B cell (primary cell): Measurements from ENCODE around the gene SRRM3. TPM values are rescaled to one million over a fixed set of nuclear protein-coding genes. Genes with fewer than 3 reads are reported as not detected.

Experiments used
- ATAC-seq: fragments of 200-7000 bp; cut with Tn5 transposase; one replicate; pipeline ENCODE4 v1.10.0; 2021; ENCODE audit warnings: low read depth, mild to moderate bottlenecking, moderate number of reproducible peaks, moderate library complexity
- CTCF ChIA-PET: fragments of 350-600 bp; sonication (Branson Sonifier 250); formaldehyde crosslinking; loops from one replicate; lab custom pipeline; 2021; ENCODE audit warnings: antibody characterized with exemption, inconsistent platforms; lab: Charles Lee
- POLR2A ChIA-PET: fragments of 350-600 bp; sonication (Branson Sonifier 250); formaldehyde crosslinking; loops from one replicate; lab custom pipeline; 2021; ENCODE audit warnings: antibody characterized with exemption; lab: Charles Lee
- DNase-seq: peaks from one replicate; pipeline ENCODE4 v3.0.0; 2013
- H2AFZ ChIP-seq: 2 replicates; pipeline ENCODE4 v1.6.1; 2012; ENCODE audit warnings: mild to moderate bottlenecking, low read depth, low read length; ENCODE audit not compliant: insufficient read depth, poor library complexity, severe bottlenecking
- H3K27ac ChIP-seq, 2 donors: 1 replicate in 1 of 2; 2 replicates in 1 of 2; pipeline ENCODE4 v1.5.1; 2012 to 2013; ENCODE audit warnings: low read length in 2 of 2, mild to moderate bottlenecking in 2 of 2, moderate library complexity in 1 of 2
- H3K27me3 ChIP-seq, 4 experiments: fragments of 200-600 bp in 1 of 4; sonication (generic) in 1 of 4; replicated peaks in 1 of 4; 1 replicate in 2 of 4; 2 replicates in 2 of 4; pipeline versions ENCODE4 v1.6.1 to v1.7.0; 2013 to 2016; ENCODE audit warnings: low read length in 3 of 4, mild to moderate bottlenecking in 2 of 4, mixed read lengths in 1 of 4, moderate library complexity in 1 of 4; ENCODE audit not compliant: insufficient read depth in 4 of 4, control insufficient read depth in 3 of 4; ENCODE audit errors: control extremely low read depth in 1 of 4
- H3K36me3 ChIP-seq, 2 experiments: replicated peaks in 1 of 2; 1 replicate in 1 of 2; 2 replicates in 1 of 2; pipeline versions ENCODE4 v1.6.1 to v1.7.1; 2013; ENCODE audit warnings: low read length in 1 of 2; ENCODE audit not compliant: insufficient read depth in 2 of 2, control insufficient read depth in 1 of 2; ENCODE audit errors: control extremely low read depth in 1 of 2, extremely low read depth in 1 of 2
- H3K4me1 ChIP-seq, 2 donors: fragments of 200-600 bp in 1 of 2; sonication (generic) in 1 of 2; 1 replicate in 1 of 2; 2 replicates in 1 of 2; pipeline versions ENCODE4 v1.5.1 to v1.6.1; 2013 to 2017; ENCODE audit warnings: low read length in 2 of 2; ENCODE audit not compliant: control insufficient read depth in 2 of 2, insufficient read depth in 2 of 2
- H3K4me2 ChIP-seq: replicated peaks from 2 replicates; pipeline ENCODE3; 2012; ENCODE audit warnings: mild to moderate bottlenecking, low read depth, low read length; ENCODE audit not compliant: poor library complexity, severe bottlenecking
- H3K4me3 ChIP-seq, 5 experiments: fragments of 200-600 bp in 1 of 5; sonication (generic) in 1 of 5; 1 replicate in 3 of 5; 2 replicates in 2 of 5; pipeline versions ENCODE4 v1.5.1 to v1.7.0; 2011 to 2016; ENCODE audit warnings: low read length in 4 of 5, mild to moderate bottlenecking in 4 of 5, low read depth in 2 of 5, control low read depth in 1 of 5, moderate library complexity in 1 of 5; ENCODE audit not compliant: insufficient read depth in 1 of 5; ENCODE audit errors: control extremely low read depth in 1 of 5, extremely low read depth in 1 of 5
- H3K79me2 ChIP-seq: fragments of 200-600 bp; sonication (generic); one replicate; pipeline ENCODE4 v1.6.0; 2016; ENCODE audit warnings: low read length; ENCODE audit not compliant: control insufficient read depth, insufficient read depth
- H3K9ac ChIP-seq: fragments of 200-600 bp; sonication (generic); 2 replicates; pipeline ENCODE4 v1.6.1; 2017; ENCODE audit warnings: mild to moderate bottlenecking, low read length, moderate library complexity
- H3K9me3 ChIP-seq, 3 donors: one replicate each; pipeline versions ENCODE4 v1.6.1 to v1.7.1; 2013; ENCODE audit warnings: low read length in 2 of 3; ENCODE audit not compliant: control insufficient read depth in 2 of 3, insufficient read depth in 1 of 3; ENCODE audit errors: control extremely low read depth in 1 of 3
- H4K20me1 ChIP-seq: 2 replicates; pipeline ENCODE4 v1.6.0; 2012; ENCODE audit warnings: mild to moderate bottlenecking, low read length; ENCODE audit not compliant: insufficient read depth, control insufficient read depth, poor library complexity, severe bottlenecking
- H3K27ac Mint-ChIP-seq: one replicate; pipeline ENCODE4 v1.8.0; 2021; ENCODE audit warnings: mixed read lengths
- H3K27me3 Mint-ChIP-seq: one replicate; pipeline ENCODE4 v1.8.0; 2021; ENCODE audit warnings: mixed read lengths
- H3K4me1 Mint-ChIP-seq: one replicate; pipeline ENCODE4 v1.8.0; 2021; ENCODE audit warnings: mixed read lengths
- H3K4me3 Mint-ChIP-seq: one replicate; pipeline ENCODE4 v1.8.0; 2021; ENCODE audit warnings: mixed read lengths
- H3K9me3 Mint-ChIP-seq: one replicate; pipeline ENCODE4 v1.8.0; 2022; ENCODE audit warnings: mixed read lengths; ENCODE audit not compliant: insufficient read depth
- CTCF ChIP-seq: fragments of 200-600 bp; IDR thresholded peaks from one replicate; pipeline ENCODE4 v1.8.0; 2022; ENCODE audit warnings: antibody characterized with exemption, mild to moderate bottlenecking
- EZH2 ChIP-seq: IDR thresholded peaks from 2 replicates; pipeline ENCODE4 v1.6.1; 2012; ENCODE audit warnings: borderline replicate concordance, low read depth, mild to moderate bottlenecking, moderate library complexity, low read length; ENCODE audit not compliant: insufficient read depth, poor library complexity, severe bottlenecking
- WGBS: methylation state at CpG from one replicate; pipeline ENCODE4 v1.1.5; 2013; ENCODE audit warnings: missing lambda C conversion rate; ENCODE audit not compliant: insufficient coverage; 5-methylcytosine and 5-hydroxymethylcytosine counted together
- intact Hi-C: fragments of 100-400 bp; cut with micrococcal nuclease; formaldehyde crosslinking; loops from one replicate; pipeline ENCODE4 v1.10.0; 2022
- polyA plus RNA-seq: library from polyadenylated mRNA; depleted of rRNA; stranded (reverse); fragments of >200 nt; gene quantifications from 2 replicates; pipeline ENCODE4 v1.2.3, GENCODE V29; 2012
- total RNA-seq, 2 donors: library from RNA; stranded (reverse); fragments of 120-200 nt in 1 of 2; gene quantifications; 1 replicate in 1 of 2; 2 replicates in 1 of 2; pipeline versions ENCODE4 v1.2.3 to v1.2.4, GENCODE V29; 2013 to 2022

The SRRM3 gene
- total and polyA plus RNA-seq, 2 donors (not counting 1 experiment from before 2014, with no cell fraction given), result not detected

GRCh38 chr7:76273503-76273902 lies 71.8 kb downstream of the SRRM3 start:
- DNase-seq (no peak), ATAC-seq (no peak)
- Mint-ChIP-seq H3K27ac (no peak overlapping the region), H3K27me3 (peaks cover 19% of the 10 kb centered on the region), H3K4me1 (peaks cover 6% of the 10 kb centered on the region), H3K4me3 (no peak overlapping the region), H3K9me3 (no peaks in the 10 kb centered on the region)
- Histone ChIP-seq H3K27me3 (peaks cover 0 to 24% (median under 1%) of the 10 kb centered on the region in 4 experiments), H3K4me3 (no peak overlapping the region), H3K9ac (no peak overlapping the region), H2AFZ (no peak overlapping the region), H3K4me1 (peaks cover 0 to 6% of the 10 kb centered on the region in 2 donors), H3K9me3 (no peaks in the 10 kb centered on the region), H3K36me3 (no peaks in the 10 kb centered on the region), H3K27ac (no peak overlapping the region), H4K20me1 (no peaks in the 10 kb centered on the region), H3K4me2 (no peak overlapping the region), H3K79me2 (no peaks in the 10 kb centered on the region)
- intact Hi-C loops, result no loop called here
- POLR2A ChIA-PET, result no interaction called here
- CTCF ChIA-PET, result no interaction called here
- TF ChIP-seq EZH2 (no peak), CTCF (no peak)
- WGBS, result 88% methylated on average over 4 of the region's 5 CpGs

GRCh38 chr7:76278540-76278939 lies 76.8 kb downstream of the SRRM3 start:
- ChIA-PET POLR2A (interaction anchor here (0.6 kb wide), 1 partner anchor 1382 kb away, joined by 7 read pairs; no protein-coding TSS in a partner anchor), CTCF (no interaction called here)
- ATAC-seq (no peak), DNase-seq (no peak)
- H3K36me3 ChIP-seq, result no peaks in the 10 kb centered on the region
- Mint-ChIP-seq H3K27me3 (peaks cover 31% of the 10 kb centered on the region), H3K4me3 (no peak overlapping the region), H3K27ac (no peak overlapping the region), H3K4me1 (peaks cover 13% of the 10 kb centered on the region), H3K9me3 (no peaks in the 10 kb centered on the region)
- peaks cover 12 to 19% of the 10 kb centered on the region in 2 donors for H3K4me1 ChIP-seq
- no peak overlapping the region for H2AFZ ChIP-seq
- no peak overlapping the region for H3K27ac ChIP-seq
- 100% methylated on average over 1 of the region's 1 CpG for WGBS
- H3K79me2 ChIP-seq, result no peaks in the 10 kb centered on the region
- H3K9ac ChIP-seq, result no peak overlapping the region
- no peaks in the 10 kb centered on the region for H4K20me1 ChIP-seq
- peaks cover 0 to 2% (median 0%) of the 10 kb centered on the region in 3 donors for H3K9me3 ChIP-seq
- no peak overlapping the region for H3K4me2 ChIP-seq
- intact Hi-C loops, result no loop called here
- no peak overlapping the region for H3K4me3 ChIP-seq
- TF ChIP-seq CTCF (no peak), EZH2 (no peak)
- H3K27me3 ChIP-seq, result peaks cover 0 to 44% (median 11%) of the 10 kb centered on the region in 4 experiments
